Heart left ventricle (tissue), 16 donors: ENCODE measurements around the gene CGB1. TPM values are rescaled to one million over a fixed set of nuclear protein-coding genes. Genes with fewer than 3 reads are reported as not detected.

Source experiments
- ATAC-seq, 4 donors: fragments of 200-7000 bp; cut with Tn5 transposase; one replicate each; pipeline ENCODE4 v1.9.1; 2020 to 2022; ENCODE audit warnings: moderate library complexity in 4 of 4, mild to moderate bottlenecking in 3 of 4, moderate number of reproducible peaks in 1 of 4
- DNase-seq, 5 donors: peaks; one replicate each; pipeline ENCODE4 v3.0.0-alpha.2; 2020
- H3K27ac ChIP-seq, 12 donors: fragments of 200-600 bp; sonication (generic) in 4 of 12; one replicate each; pipeline versions ENCODE4 v1.5.0 to v1.8.0; 2016 to 2022; ENCODE audit warnings: mild to moderate bottlenecking in 2 of 12
- H3K27me3 ChIP-seq, 9 donors: fragments of 200-600 bp; sonication (generic) in 2 of 9; one replicate each; pipeline versions ENCODE4 v1.5.1 to v1.8.0; 2016 to 2022; ENCODE audit warnings: mild to moderate bottlenecking in 3 of 9
- H3K36me3 ChIP-seq, 9 donors: fragments of 200-600 bp; sonication (generic) in 2 of 9; one replicate each; pipeline versions ENCODE4 v1.5.0 to v1.8.0; 2018 to 2022; ENCODE audit warnings: mild to moderate bottlenecking in 2 of 9
- H3K4me1 ChIP-seq, 12 donors: fragments of 200-600 bp; sonication (generic) in 4 of 12; one replicate each; pipeline versions ENCODE4 v1.5.0 to v1.8.0; 2016 to 2022; ENCODE audit warnings: mild to moderate bottlenecking in 3 of 12
- H3K4me3 ChIP-seq, 12 donors: fragments of 200-600 bp; sonication (generic) in 4 of 12; one replicate each; pipeline versions ENCODE4 v1.5.0 to v1.8.0; 2017 to 2022; ENCODE audit warnings: mild to moderate bottlenecking in 9 of 12, moderate library complexity in 4 of 12
- H3K9me3 ChIP-seq, 12 donors: fragments of 200-600 bp; sonication (generic) in 4 of 12; one replicate each; pipeline versions ENCODE4 v1.5.0 to v1.8.0; 2016 to 2022; ENCODE audit warnings: mild to moderate bottlenecking in 1 of 12
- POLR2A ChIP-seq, 2 donors: fragments of 450-650 bp; IDR thresholded peaks; one replicate each; pipeline ENCODE4 v1.6.1; 2017; ENCODE audit warnings: antibody characterized with exemption in 2 of 2, mild to moderate bottlenecking in 2 of 2, moderate library complexity in 2 of 2
- WGBS, 4 donors: extraction: QIAGEN DNeasy Blood & Tissue Kit in 2 of 4; methylation state at CpG; one replicate each; pipeline versions ENCODE4 v1.1.5 to v1.1.7; 2013 to 2018; 5-methylcytosine and 5-hydroxymethylcytosine counted together
- intact Hi-C, 10 donors: fragments of 100-400 bp; cut with DNase I; formaldehyde crosslinking; loops; one replicate each; pipeline versions ENCODE4 v1.11.1 to v1.14.2; 2022
- polyA plus RNA-seq, 2 donors: library from polyadenylated mRNA; stranded (reverse); fragments of 200-250 nt; gene quantifications; one replicate each; pipeline ENCODE4 v1.2.3, GENCODE V29; 2013
- total RNA-seq, 9 donors: library from RNA; depleted of rRNA in 2 of 9; stranded (reverse); fragments of >200 nt in 2 of 9; fragmentation: NEBNext Ultra II Directional in 3 of 9; extraction: Animal tissue kit (Norgen Biotek cat#: 25700) in 3 of 9; gene quantifications; one replicate each; pipeline versions ENCODE4 v1.1.0 to v1.2.4, GENCODE V29; 2016 to 2023
- TF ChIP-seq, protein P1 (sequence below), 12 donors: fragments of 200-600 bp; sonication (generic) in 4 of 12; IDR thresholded peaks; one replicate each; pipeline versions ENCODE4 v1.5.0 to v1.8.0; 2018 to 2022; ENCODE audit warnings: antibody characterized with exemption in 12 of 12, mild to moderate bottlenecking in 5 of 12
- donor health status: ischemic (EF 13 %, LVEDD 7.1; RV severe dilation, severe dysfunction).
- donor health status: healthy with polysubstance abuse.
- donor health status: DM: no; HTN: yes; CAD: no.
- donor health status: DM: no; HTN: no; CAD: no.
- donor health status: ischemic (EF 25% LVEDD 6.9; RV normal size, moderate dysfunction).
- donor health status: ischemic (EF 25% LVEDD 5.7; RV mildly dilated, moderate dysfunction).
- donor health status: healthy.
- donor health status: DM: yes; HTN: yes; CAD: no.
- donor health status: ischemic (EF 35%, LVEDD 5.7; RV mildly dilated, moderate dysfunction).
- donor health status: nonischemic (EF 11% LVEDD 7.7; RV severe dilation, severe dysfunction).
- donor health status: DM: yes; HTN: yes; CAD: no.
- donor health status: PGD.
- donor health status: ischemic (EF 29% LVEDD 5.4; RV normal size, mild dysfunction).
- donor health status: nonischemic (EF 23%, LVEDD 6.1; RV moderate dilation, normal function).

CGB1 gene
- total and polyA plus RNA-seq, 11 donors: not detected

DNA sequence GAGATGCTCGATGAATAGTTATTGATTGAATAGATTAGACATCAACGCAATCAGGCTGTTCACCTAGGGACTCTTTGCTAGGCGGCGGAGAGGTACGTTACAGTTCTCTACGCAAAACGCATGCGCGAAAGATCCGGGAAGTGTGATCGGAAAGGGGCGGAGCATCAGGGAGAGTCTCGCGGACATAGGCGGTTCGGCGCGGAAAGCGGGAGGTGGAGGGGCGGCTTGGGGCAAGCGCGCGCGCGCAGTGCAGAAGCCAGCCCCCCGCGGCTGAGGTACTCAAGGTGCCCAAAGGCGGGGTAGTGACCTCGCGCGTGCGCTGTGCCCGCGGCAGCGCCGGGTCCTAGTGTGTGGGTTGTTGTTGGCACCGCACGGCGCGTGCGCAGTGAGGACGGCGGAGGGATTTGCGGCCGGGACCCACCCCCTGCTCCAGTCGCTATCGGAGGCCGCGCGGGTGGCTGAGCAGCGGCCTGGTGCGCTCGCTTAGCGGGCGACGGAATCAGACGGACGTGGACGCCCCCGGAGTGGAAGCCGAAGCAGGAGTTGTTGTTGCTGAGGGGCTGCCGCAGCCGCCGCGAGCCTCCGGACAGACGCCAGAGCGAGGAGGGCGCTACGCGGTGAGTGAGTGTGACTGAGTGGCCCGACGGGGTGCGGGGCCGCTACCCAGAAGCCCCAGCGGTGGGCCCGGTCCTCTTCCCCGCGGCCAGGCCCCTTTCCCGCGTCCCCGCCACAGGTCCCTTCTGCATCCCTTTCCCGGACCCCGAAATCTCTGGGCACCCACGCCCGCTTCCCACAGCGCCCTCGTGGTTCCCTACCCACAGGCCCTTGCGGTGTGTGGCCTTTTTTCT is 48.5 kb upstream of the CGB1 start, which contains the start of gene SNRNP70:
Gene SNRNP70 (plus strand): TSS at position 432 of the 848 bp plus-strand sequence. CDS start 964 bp downstream, outside the sequence.
- intact Hi-C loops: loop anchor here in 1 of 10 donors (5.0 kb wide), 1 partner anchor 72 kb away; the partner anchor contains the start of genes HRC and TRPM4
- Histone ChIP-seq H3K4me1 (peaks cover 0 to 36% (median 27%) of the 10 kb centered on the region in 12 donors), H3K36me3 (peaks cover under 1 to 36% (median 30%) of the 10 kb centered on the region in 9 donors), H3K9me3 (no peaks in the 10 kb centered on the region), H3K27ac (peak within 1 kb of the TSS; percentile 42 to 94 (median 87)), H3K4me3 (peak within 1 kb of the TSS; percentile 81 to 99 (median 90)), H3K27me3 (peaks cover 0 to 3% (median 0%) of the 10 kb centered on the region in 9 donors)
- TF ChIP-seq, protein P1, sequence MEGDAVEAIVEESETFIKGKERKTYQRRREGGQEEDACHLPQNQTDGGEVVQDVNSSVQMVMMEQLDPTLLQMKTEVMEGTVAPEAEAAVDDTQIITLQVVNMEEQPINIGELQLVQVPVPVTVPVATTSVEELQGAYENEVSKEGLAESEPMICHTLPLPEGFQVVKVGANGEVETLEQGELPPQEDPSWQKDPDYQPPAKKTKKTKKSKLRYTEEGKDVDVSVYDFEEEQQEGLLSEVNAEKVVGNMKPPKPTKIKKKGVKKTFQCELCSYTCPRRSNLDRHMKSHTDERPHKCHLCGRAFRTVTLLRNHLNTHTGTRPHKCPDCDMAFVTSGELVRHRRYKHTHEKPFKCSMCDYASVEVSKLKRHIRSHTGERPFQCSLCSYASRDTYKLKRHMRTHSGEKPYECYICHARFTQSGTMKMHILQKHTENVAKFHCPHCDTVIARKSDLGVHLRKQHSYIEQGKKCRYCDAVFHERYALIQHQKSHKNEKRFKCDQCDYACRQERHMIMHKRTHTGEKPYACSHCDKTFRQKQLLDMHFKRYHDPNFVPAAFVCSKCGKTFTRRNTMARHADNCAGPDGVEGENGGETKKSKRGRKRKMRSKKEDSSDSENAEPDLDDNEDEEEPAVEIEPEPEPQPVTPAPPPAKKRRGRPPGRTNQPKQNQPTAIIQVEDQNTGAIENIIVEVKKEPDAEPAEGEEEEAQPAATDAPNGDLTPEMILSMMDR (IDR thresholded peaks at IDR 0.05): no peak
- TF ChIP-seq POLR2A (IDR thresholded peaks at IDR 0.05): peak in 1 of 2 donors; percentile 76
- ATAC-seq (peak; percentile 98 to 100 (median 98)), DNase-seq (peak; percentile 99 to 100 (median 99))
- 0 to 1% (median 0%) methylated on average over 52 to 89 of the region's 89 CpGs for WGBS, 4 donors

- Histone ChIP-seq H3K27ac (peak overlapping the region; percentile 42 to 94 (median 87)), H3K27me3 (peaks cover 0 to 3% (median 0%) of the 10 kb centered on the region in 9 donors), H3K4me3 (peak overlapping the region in 11 of 12 donors; percentile 83 to 99 (median 90)), H3K9me3 (no peaks in the 10 kb centered on the region), H3K4me1 (peaks cover 0 to 36% (median 27%) of the 10 kb centered on the region in 12 donors), H3K36me3 (peaks cover 0 to 28% (median 22%) of the 10 kb centered on the region in 9 donors)
- intact Hi-C loops: loop anchor here in 1 of 10 donors (5.0 kb wide), 1 partner anchor 73 kb away; the partner anchor contains the start of genes HRC and TRPM4
- WGBS, 4 donors: 69 to 71% (median 70%) methylated on average over 26 of the region's 26 CpGs
- ATAC-seq: no peak
- DNase-seq: no peak
- TF ChIP-seq, protein P1 (IDR thresholded peaks at IDR 0.05): no peak
- no peak for TF ChIP-seq POLR2A (IDR thresholded peaks at IDR 0.05)
Measured at GRCh38 chr19:49084206-49085019, 47.7 kb upstream of the CGB1 start.

- no peaks in the 10 kb centered on the region for H3K36me3 ChIP-seq
- peaks cover 0 to 10% (median 8%) of the 10 kb centered on the region in 12 donors for H3K4me1 ChIP-seq
- peaks cover 0 to 3% (median 0%) of the 10 kb centered on the region in 9 donors for H3K27me3 ChIP-seq
- TF ChIP-seq POLR2A (IDR thresholded peaks at IDR 0.05): no peak
- TF ChIP-seq, protein P1 (IDR thresholded peaks at IDR 0.05): no peak
- ATAC-seq: no peak
- no peak overlapping the region for H3K27ac ChIP-seq
- 76 to 100% (median 91%) methylated on average over 1 of the region's 1 CpG for WGBS, 4 donors
- H3K4me3 ChIP-seq: no peak overlapping the region
- no peak for DNase-seq
- H3K9me3 ChIP-seq: no peaks in the 10 kb centered on the region
- intact Hi-C loops: no loop called here
Measured at GRCh38 chr19:49081273-49081672, 44.6 kb upstream of the CGB1 start.
